ENCODE data around the gene MFNG. TPM values are rescaled to one million over a fixed set of nuclear protein-coding genes. Genes with fewer than 3 reads are reported as not detected.

Gene MFNG
- total and polyA plus RNA-seq, 2 donors (not counting 1 experiment from before 2014, with no cell fraction given), result 0.15 TPM; not detected in 1

DNA sequence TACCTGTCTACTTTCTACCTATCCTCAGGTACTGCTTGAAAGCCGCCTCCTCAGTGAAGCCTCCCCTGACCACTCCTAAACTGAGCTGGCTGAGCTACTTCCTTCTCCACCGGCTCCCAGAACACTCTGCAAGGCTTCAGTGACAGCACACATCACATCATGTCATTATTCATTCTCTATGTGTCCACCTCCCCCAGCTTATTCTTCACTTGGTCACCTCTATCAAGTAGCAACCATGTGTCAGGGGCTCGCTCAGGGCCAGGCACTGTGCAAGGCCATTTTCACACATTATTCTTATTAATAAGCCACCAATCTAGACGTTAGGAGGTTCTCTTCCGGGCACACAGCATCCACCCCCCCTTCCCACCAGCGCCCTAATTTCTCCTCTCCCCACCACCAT lies 55.2 kb downstream of the MFNG start:
- no peaks in the 10 kb centered on the region for H3K79me2 ChIP-seq (ENCODE audit: control insufficient read depth, insufficient read depth, low read length)
- H3K9ac ChIP-seq (ENCODE audit: insufficient read depth, low read length), result no peak overlapping the region
- H3K9me3 ChIP-seq (ENCODE audit: control insufficient read depth, insufficient read depth, low read depth, low read length), result peaks cover 4% of the 10 kb centered on the region
- H3K4me1 ChIP-seq (ENCODE audit: control insufficient read depth, extremely low read depth, insufficient read depth, low read length), result peaks cover 5% of the 10 kb centered on the region
- no peak overlapping the region for H3K27ac ChIP-seq (ENCODE audit: insufficient read depth, low read length)
- TF ChIP-seq, protein P1, sequence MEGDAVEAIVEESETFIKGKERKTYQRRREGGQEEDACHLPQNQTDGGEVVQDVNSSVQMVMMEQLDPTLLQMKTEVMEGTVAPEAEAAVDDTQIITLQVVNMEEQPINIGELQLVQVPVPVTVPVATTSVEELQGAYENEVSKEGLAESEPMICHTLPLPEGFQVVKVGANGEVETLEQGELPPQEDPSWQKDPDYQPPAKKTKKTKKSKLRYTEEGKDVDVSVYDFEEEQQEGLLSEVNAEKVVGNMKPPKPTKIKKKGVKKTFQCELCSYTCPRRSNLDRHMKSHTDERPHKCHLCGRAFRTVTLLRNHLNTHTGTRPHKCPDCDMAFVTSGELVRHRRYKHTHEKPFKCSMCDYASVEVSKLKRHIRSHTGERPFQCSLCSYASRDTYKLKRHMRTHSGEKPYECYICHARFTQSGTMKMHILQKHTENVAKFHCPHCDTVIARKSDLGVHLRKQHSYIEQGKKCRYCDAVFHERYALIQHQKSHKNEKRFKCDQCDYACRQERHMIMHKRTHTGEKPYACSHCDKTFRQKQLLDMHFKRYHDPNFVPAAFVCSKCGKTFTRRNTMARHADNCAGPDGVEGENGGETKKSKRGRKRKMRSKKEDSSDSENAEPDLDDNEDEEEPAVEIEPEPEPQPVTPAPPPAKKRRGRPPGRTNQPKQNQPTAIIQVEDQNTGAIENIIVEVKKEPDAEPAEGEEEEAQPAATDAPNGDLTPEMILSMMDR (conservative IDR thresholded peaks at IDR 0.05 in 1 of 2, IDR thresholded peaks at IDR 0.05 in 1 of 2; ENCODE audit: low read depth in 1 of 2, low read length in 2 of 2), result no peak
- TF ChIP-seq EZH2 (IDR thresholded peaks at IDR 0.05; ENCODE audit: low read length, missing control alignments), result no peak
- no peak for DNase-seq (ENCODE audit: low read depth in 2 of 2)
- no peak overlapping the region for H3K4me3 ChIP-seq (replicated peaks in 1 of 4; ENCODE audit: control extremely low read depth in 1 of 4, insufficient read depth in 1 of 4, low read depth in 3 of 4, low read length in 4 of 4)
- no peaks in the 10 kb centered on the region for H4K20me1 ChIP-seq (ENCODE audit: control insufficient read depth, extremely low read depth, insufficient read depth, low read length)
- no peak overlapping the region for H2AFZ ChIP-seq (ENCODE audit: low read length)
- no peaks in the 10 kb centered on the region for H3K36me3 ChIP-seq (ENCODE audit: control insufficient read depth, insufficient read depth, low read length)
- H3K27me3 ChIP-seq (ENCODE audit: control insufficient read depth, insufficient read depth, low read length), result peaks cover 26% of the 10 kb centered on the region
- no peak overlapping the region for H3K4me2 ChIP-seq (ENCODE audit: extremely low read depth, insufficient read depth, low read length)

DNA sequence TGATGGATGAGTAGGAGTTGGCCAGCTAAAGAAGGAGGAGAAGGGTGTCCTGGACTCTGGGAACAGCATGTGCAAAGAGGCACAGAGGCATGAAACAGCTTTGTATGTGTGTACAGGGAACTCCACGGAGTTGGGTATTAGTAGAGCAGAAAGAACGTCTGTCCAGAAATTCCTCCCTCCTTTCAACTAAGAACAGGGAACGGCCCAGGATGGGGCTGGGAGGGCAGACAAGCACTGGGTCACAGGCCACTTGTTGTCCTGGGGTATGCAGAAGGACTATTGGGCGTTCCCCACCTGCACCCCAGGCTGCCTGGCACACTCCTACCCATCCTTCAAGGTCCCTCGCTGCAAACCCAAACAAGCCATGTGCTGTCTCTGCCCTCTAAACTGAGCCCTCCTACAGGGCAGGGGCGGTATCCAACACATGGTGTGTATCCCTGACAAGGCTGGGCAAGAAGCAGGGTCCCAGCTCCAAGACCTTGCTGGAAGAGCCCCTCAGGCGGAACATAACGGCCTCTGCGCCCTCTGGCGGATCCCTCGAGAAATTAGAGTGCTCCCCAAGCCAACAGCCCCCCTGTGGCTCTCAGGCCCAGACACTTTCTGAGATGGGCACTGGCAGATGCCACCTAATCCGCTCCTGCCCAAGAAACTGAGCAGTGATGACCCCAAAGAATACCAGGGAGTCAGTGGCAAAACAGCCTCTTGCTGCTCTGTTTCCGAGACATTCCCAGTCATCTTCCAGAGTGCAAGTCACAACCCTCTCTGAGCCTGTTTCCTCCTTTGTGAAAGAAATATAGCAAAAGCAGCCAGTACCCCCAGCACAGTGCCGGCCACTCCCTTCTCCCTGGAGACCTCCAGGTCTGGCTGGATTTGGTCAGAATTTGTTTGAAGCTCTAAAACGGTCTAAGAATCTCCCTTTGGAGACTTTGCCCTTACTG lies 57.3 kb downstream of the MFNG start:
- Histone ChIP-seq H3K27me3 (ENCODE audit: control insufficient read depth, insufficient read depth, low read length) (peaks cover 33% of the 10 kb centered on the region), H3K9me3 (ENCODE audit: control insufficient read depth, insufficient read depth, low read depth, low read length) (peaks cover 4% of the 10 kb centered on the region), H3K4me3 (replicated peaks in 1 of 4; ENCODE audit: control extremely low read depth in 1 of 4, insufficient read depth in 1 of 4, low read depth in 3 of 4, low read length in 4 of 4) (no peak overlapping the region), H3K4me2 (ENCODE audit: extremely low read depth, insufficient read depth, low read length) (no peak overlapping the region), H3K79me2 (ENCODE audit: control insufficient read depth, insufficient read depth, low read length) (no peaks in the 10 kb centered on the region), H4K20me1 (ENCODE audit: control insufficient read depth, extremely low read depth, insufficient read depth, low read length) (no peaks in the 10 kb centered on the region), H3K4me1 (ENCODE audit: control insufficient read depth, extremely low read depth, insufficient read depth, low read length) (peaks cover 5% of the 10 kb centered on the region), H3K27ac (ENCODE audit: insufficient read depth, low read length) (no peak overlapping the region), H3K36me3 (ENCODE audit: control insufficient read depth, insufficient read depth, low read length) (no peaks in the 10 kb centered on the region), H3K9ac (ENCODE audit: insufficient read depth, low read length) (no peak overlapping the region), H2AFZ (ENCODE audit: low read length) (no peak overlapping the region)
- peak; percentile 45 to 53 for DNase-seq (ENCODE audit: low read depth in 2 of 2)
- TF ChIP-seq, protein P1 (conservative IDR thresholded peaks at IDR 0.05 in 1 of 2, IDR thresholded peaks at IDR 0.05 in 1 of 2; ENCODE audit: low read depth in 1 of 2, low read length in 2 of 2), result peak; percentile 85 to 86
- peak; percentile 57 for TF ChIP-seq EZH2 (IDR thresholded peaks at IDR 0.05; ENCODE audit: low read length, missing control alignments)

DNA sequence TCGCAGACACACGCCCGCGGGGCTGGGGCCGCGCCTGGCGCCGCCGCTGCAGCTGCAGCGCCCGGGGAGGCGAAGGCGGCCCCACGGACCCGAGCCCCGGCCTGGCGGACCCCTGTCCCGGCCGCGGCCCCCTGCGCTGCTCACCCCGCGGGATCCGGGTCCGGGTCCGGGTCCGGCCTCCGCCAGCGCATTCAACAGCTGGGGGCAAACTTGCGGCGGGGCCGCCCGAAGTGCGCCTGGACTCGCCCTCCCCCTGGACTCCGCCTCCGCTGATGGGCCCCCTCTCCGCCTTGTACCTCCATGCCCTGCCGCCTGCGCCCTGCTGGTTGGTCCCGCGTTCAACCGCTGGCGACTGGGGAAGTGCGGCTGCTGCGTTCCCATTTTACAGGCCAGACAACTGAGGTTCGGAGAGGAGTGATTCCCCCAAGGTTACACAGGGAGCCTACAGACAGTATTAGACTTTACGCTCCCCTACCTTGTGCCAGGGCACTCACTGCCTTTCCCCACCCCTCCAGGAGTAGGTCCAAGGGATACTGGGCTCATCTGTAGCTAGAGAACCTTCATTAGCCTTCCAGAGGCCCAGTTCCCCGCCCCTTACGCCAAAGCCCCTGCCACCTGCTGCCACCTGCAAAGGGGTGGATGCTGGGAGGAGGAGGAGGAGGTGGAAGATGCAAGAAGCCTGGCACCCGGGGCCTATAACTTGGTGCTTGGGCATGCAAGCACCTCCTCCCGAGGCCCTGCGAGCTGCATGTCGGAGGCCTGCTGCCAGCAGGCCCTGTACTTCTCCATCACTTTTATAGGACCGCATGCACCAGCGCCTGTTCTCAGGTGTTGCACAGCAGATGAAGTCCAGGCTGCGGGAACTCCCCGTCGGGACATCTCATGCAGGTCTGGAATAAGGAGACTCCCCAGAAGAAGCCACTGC lies 58.2 kb downstream of the MFNG start:
- Histone ChIP-seq H4K20me1 (ENCODE audit: control insufficient read depth, extremely low read depth, insufficient read depth, low read length) (no peaks in the 10 kb centered on the region), H3K27ac (ENCODE audit: insufficient read depth, low read length) (no peak overlapping the region), H3K4me2 (ENCODE audit: extremely low read depth, insufficient read depth, low read length) (peak overlapping the region; percentile 13), H3K4me3 (replicated peaks in 1 of 4; ENCODE audit: control extremely low read depth in 1 of 4, insufficient read depth in 1 of 4, low read depth in 3 of 4, low read length in 4 of 4) (peak overlapping the region in 1 of 4 experiments; percentile 14), H3K79me2 (ENCODE audit: control insufficient read depth, insufficient read depth, low read length) (no peaks in the 10 kb centered on the region), H3K4me1 (ENCODE audit: control insufficient read depth, extremely low read depth, insufficient read depth, low read length) (peaks cover 5% of the 10 kb centered on the region), H3K9me3 (ENCODE audit: control insufficient read depth, insufficient read depth, low read depth, low read length) (peaks cover 1% of the 10 kb centered on the region), H3K27me3 (ENCODE audit: control insufficient read depth, insufficient read depth, low read length) (peaks cover 33% of the 10 kb centered on the region), H2AFZ (ENCODE audit: low read length) (no peak overlapping the region), H3K9ac (ENCODE audit: insufficient read depth, low read length) (no peak overlapping the region), H3K36me3 (ENCODE audit: control insufficient read depth, insufficient read depth, low read length) (no peaks in the 10 kb centered on the region)
- TF ChIP-seq EZH2 (IDR thresholded peaks at IDR 0.05; ENCODE audit: low read length, missing control alignments), result peak; percentile 79
- TF ChIP-seq, protein P1 (conservative IDR thresholded peaks at IDR 0.05 in 1 of 2, IDR thresholded peaks at IDR 0.05 in 1 of 2; ENCODE audit: low read depth in 1 of 2, low read length in 2 of 2), result no peak
- no peak for DNase-seq (ENCODE audit: low read depth in 2 of 2)
